ENCODE data around the gene ARHGAP15. TPM values are rescaled to one million over a fixed set of nuclear protein-coding genes. Genes with fewer than 3 reads are reported as not detected.

The ARHGAP15 gene
- total RNA-seq, 4 donors from 2014 or later = 7.9 to 32.5 (median 20.7) TPM

GRCh38 chr2:143491131-143491530 lies 361.9 kb downstream of the ARHGAP15 start:
- TF ChIP-seq, protein P1, sequence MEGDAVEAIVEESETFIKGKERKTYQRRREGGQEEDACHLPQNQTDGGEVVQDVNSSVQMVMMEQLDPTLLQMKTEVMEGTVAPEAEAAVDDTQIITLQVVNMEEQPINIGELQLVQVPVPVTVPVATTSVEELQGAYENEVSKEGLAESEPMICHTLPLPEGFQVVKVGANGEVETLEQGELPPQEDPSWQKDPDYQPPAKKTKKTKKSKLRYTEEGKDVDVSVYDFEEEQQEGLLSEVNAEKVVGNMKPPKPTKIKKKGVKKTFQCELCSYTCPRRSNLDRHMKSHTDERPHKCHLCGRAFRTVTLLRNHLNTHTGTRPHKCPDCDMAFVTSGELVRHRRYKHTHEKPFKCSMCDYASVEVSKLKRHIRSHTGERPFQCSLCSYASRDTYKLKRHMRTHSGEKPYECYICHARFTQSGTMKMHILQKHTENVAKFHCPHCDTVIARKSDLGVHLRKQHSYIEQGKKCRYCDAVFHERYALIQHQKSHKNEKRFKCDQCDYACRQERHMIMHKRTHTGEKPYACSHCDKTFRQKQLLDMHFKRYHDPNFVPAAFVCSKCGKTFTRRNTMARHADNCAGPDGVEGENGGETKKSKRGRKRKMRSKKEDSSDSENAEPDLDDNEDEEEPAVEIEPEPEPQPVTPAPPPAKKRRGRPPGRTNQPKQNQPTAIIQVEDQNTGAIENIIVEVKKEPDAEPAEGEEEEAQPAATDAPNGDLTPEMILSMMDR (IDR thresholded peaks at IDR 0.05; ENCODE audit: low read depth) = no peak

DNA sequence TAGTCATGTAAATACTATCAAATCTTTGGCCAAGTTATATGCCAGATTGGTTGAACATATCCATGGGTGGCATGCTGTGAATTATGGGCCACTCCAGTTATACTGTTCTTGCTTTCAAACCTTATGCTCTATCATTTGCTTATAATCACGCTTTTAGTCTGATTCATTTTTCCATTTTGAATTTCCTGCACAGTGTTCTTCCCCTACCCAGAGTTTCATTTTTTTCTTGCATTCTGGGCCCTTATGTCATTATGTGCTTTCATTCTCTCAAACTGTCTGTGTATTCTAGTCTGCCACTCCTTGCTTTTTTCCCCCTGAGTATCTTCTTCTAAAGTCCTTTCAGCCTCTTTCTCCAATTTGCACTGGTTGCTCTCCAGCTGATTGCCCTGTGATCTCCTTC lies 364.1 kb downstream of the ARHGAP15 start:
- TF ChIP-seq, protein P1 (IDR thresholded peaks at IDR 0.05; ENCODE audit: low read depth) = no peak

GRCh38 chr2:143497726-143498125 lies 368.5 kb downstream of the ARHGAP15 start:
- TF ChIP-seq, protein P1 (IDR thresholded peaks at IDR 0.05; ENCODE audit: low read depth) = no peak

- TF ChIP-seq, protein P1 (IDR thresholded peaks at IDR 0.05; ENCODE audit: low read depth) = no peak
Measured at GRCh38 chr2:143498496-143498895, 369.3 kb downstream of the ARHGAP15 start.

- TF ChIP-seq, protein P1 (IDR thresholded peaks at IDR 0.05; ENCODE audit: low read depth) = no peak
Measured at GRCh38 chr2:143499061-143499460, 369.8 kb downstream of the ARHGAP15 start.

GRCh38 chr2:143501106-143501676 lies 372.0 kb downstream of the ARHGAP15 start:
- TF ChIP-seq, protein P1 (IDR thresholded peaks at IDR 0.05; ENCODE audit: low read depth) = no peak

GRCh38 chr2:143503280-143503679 lies 374.1 kb downstream of the ARHGAP15 start:
- TF ChIP-seq, protein P1 (IDR thresholded peaks at IDR 0.05; ENCODE audit: low read depth) = no peak
